K562 (cell line): Measurements from ENCODE around the gene CDC45. TPM values are rescaled to one million over a fixed set of nuclear protein-coding genes. Genes with fewer than 3 reads are reported as not detected.

ENCODE experiments used
- CHD4 ChIP-seq: fragments of 200-600 bp; sonication (generic); IDR thresholded peaks from 3 replicates; pipeline ENCODE4 v1.6.1; 2012; ENCODE audit warnings: low read depth, mild to moderate bottlenecking, mixed read lengths, low read length, inconsistent platforms; ENCODE audit not compliant: insufficient read depth, insufficient replicate concordance, poor library complexity, severe bottlenecking
- GMEB1 ChIP-seq: fragments of 250-450 bp; sonication (Bioruptor Pico); IDR thresholded peaks from 2 replicates; pipeline ENCODE4 v1.4.0; 2020; ENCODE audit warnings: mild to moderate bottlenecking
- GTF2F1 ChIP-seq: IDR thresholded peaks from 2 replicates; pipeline ENCODE4 v1.6.1; 2011; ENCODE audit warnings: low read depth, low read length, improper control_type of control experiment
- RBFOX2 ChIP-seq: fragments of 200-400 bp; formaldehyde crosslinking; IDR thresholded peaks from 2 replicates; pipeline ENCODE4 v1.6.1; 2017; ENCODE audit warnings: low read depth, mild to moderate bottlenecking, low read length, moderate library complexity
- SMARCC2 ChIP-seq: fragments of 450-650 bp; IDR thresholded peaks from 2 replicates; pipeline ENCODE4 v1.6.1; 2017; ENCODE audit warnings: antibody characterized with exemption, moderate library complexity, mild to moderate bottlenecking, low read depth
- THAP12 ChIP-seq: fragments of 250-450 bp; sonication (Bioruptor Pico); IDR thresholded peaks from 2 replicates; pipeline ENCODE4 v1.9.0; 2021; ENCODE audit warnings: mild to moderate bottlenecking, inconsistent platforms
- ZBTB26 ChIP-seq: fragments of 450-650 bp; formaldehyde crosslinking; IDR thresholded peaks from 2 replicates; pipeline ENCODE4 v1.4.0; 2022; ENCODE audit warnings: missing genetic modification characterization
- ZBTB40 ChIP-seq, 2 experiments: fragments of 450-650 bp in 1 of 2; sonication (generic) in 1 of 2; formaldehyde crosslinking in 1 of 2; IDR thresholded peaks; 2 replicates each; pipeline versions ENCODE4 v1.7.1 to v1.9.0; 2016 to 2022; ENCODE audit warnings: inconsistent platforms in 1 of 2, mild to moderate bottlenecking in 1 of 2, missing genetic modification reagents in 1 of 2
- ZNF124 ChIP-seq: sonication (generic); formaldehyde crosslinking; IDR thresholded peaks from 2 replicates; pipeline ENCODE4 v1.8.1; 2022; ENCODE audit warnings: missing genetic modification reagents
- ZNF165 ChIP-seq: fragments of 250-450 bp; sonication (Bioruptor Pico); IDR thresholded peaks from 2 replicates; pipeline ENCODE4 v1.4.0; 2020; ENCODE audit warnings: borderline replicate concordance
- ZNF174 ChIP-seq: fragments of 250-450 bp; sonication (Bioruptor Pico); IDR thresholded peaks from 2 replicates; pipeline ENCODE4 v1.4.0; 2020; ENCODE audit warnings: mild to moderate bottlenecking
- polyA plus RNA-seq, 8 experiments: library from polyadenylated mRNA; depleted of rRNA in 4 of 8; stranded (reverse) in 5 of 8; unstranded in 3 of 8; fragments of >200 nt; fragmentation: Nextera tagmentation in 2 of 8; fragmentation: Illumina TruSeq in 1 of 8; extraction: Ambion mirVana in 2 of 8; extraction: Trizol in 1 of 8; gene quantifications; 2 replicates each; pipeline versions ENCODE4 v1.2.1 to v1.2.3, GENCODE V29; 2011 to 2014; ENCODE audit warnings: inconsistent platforms in 1 of 8, missing spikeins in 1 of 8
- total RNA-seq, 7 experiments: library from RNA; depleted of rRNA in 6 of 7; stranded (reverse); fragments of >200 nt in 6 of 7; fragmentation: Illumina TruSeq in 2 of 7; extraction: Trizol in 2 of 7; gene quantifications; 2 replicates each; pipeline versions ENCODE4 v1.2.1 to v1.2.3, GENCODE V29; 2011 to 2021; ENCODE audit warnings: low replicate concordance in 1 of 7

The CDC45 gene
- total and polyA plus RNA-seq, 9 of the 15 experiments (the other 6 are each of a cell fraction or from before 2014, with no cell fraction given), result 251 to 580 (median 410) TPM

- TF ChIP-seq ZBTB40 (IDR thresholded peaks at IDR 0.05), result no peak
- no peak for TF ChIP-seq ZBTB40 (CRISPR knock-in tag; IDR thresholded peaks at IDR 0.05)
- TF ChIP-seq ZNF174, result no peak
- no peak for TF ChIP-seq ZBTB26 (CRISPR knock-in tag)
- no peak for TF ChIP-seq CHD4
- TF ChIP-seq ZNF165 (CRISPR knock-in tag), result no peak
- TF ChIP-seq RBFOX2, result peak; percentile 20; the same call in 1 of the 2 replicates
- no peak for TF ChIP-seq SMARCC2
- TF ChIP-seq GTF2F1, result no peak
- no peak for TF ChIP-seq ZNF124 (CRISPR knock-in tag)
- 0 out of 2 replicates have a peak, but pooled peaks have one; percentile 15 for TF ChIP-seq THAP12
- TF ChIP-seq GMEB1 (CRISPR knock-in tag), result no peak
These were observed 36.9 kb downstream of the CDC45 start (continued) for GRCh38 chr22:19516378-19517170.
